ENCODE data around the gene KCNA3.

The KCNA3 gene

GRCh38 chr1:110645211-110645610 is 29.5 kb downstream of the KCNA3 start:
- H3K27ac ChIP-seq: no peak overlapping the region
- TF ChIP-seq Cebpa-rat (IDR thresholded peaks at IDR 0.05): no peak
- no peaks in the 10 kb centered on the region for H3K36me3 ChIP-seq
- no peaks in the 10 kb centered on the region for H3K9me3 ChIP-seq
- H3K4me2 ChIP-seq: no peak overlapping the region
- no peak overlapping the region for H3K9ac ChIP-seq
- H3K4me1 ChIP-seq: peaks cover 21% of the 10 kb centered on the region
- no peak overlapping the region for H3K4me3 ChIP-seq
- no peaks in the 10 kb centered on the region for H3K27me3 ChIP-seq
- no peaks in the 10 kb centered on the region for H4K20me1 ChIP-seq

- Histone ChIP-seq H3K9me3 (no peaks in the 10 kb centered on the region), H3K4me2 (peak overlapping the region; percentile 39), H4K20me1 (no peaks in the 10 kb centered on the region), H3K27ac (no peak overlapping the region), H3K36me3 (no peaks in the 10 kb centered on the region), H3K4me1 (peaks cover 21% of the 10 kb centered on the region), H3K9ac (no peak overlapping the region), H3K27me3 (no peaks in the 10 kb centered on the region), H3K4me3 (no peak overlapping the region)
- TF ChIP-seq Cebpa-rat (IDR thresholded peaks at IDR 0.05): no peak
These were observed 30.8 kb downstream of the KCNA3 start for GRCh38 chr1:110643879-110644472.

GRCh38 chr1:110639724-110640386 is 34.9 kb downstream of the KCNA3 start:
- Histone ChIP-seq H4K20me1 (no peaks in the 10 kb centered on the region), H3K4me3 (no peak overlapping the region), H3K4me2 (no peak overlapping the region), H3K27ac (no peak overlapping the region), H3K9ac (no peak overlapping the region), H3K9me3 (no peaks in the 10 kb centered on the region), H3K27me3 (no peaks in the 10 kb centered on the region), H3K4me1 (peaks cover 27% of the 10 kb centered on the region), H3K36me3 (no peaks in the 10 kb centered on the region)
- no peak for TF ChIP-seq Cebpa-rat (IDR thresholded peaks at IDR 0.05)

- no peaks in the 10 kb centered on the region for H3K27me3 ChIP-seq
- no peak overlapping the region for H3K4me3 ChIP-seq
- H3K9ac ChIP-seq: no peak overlapping the region
- TF ChIP-seq Cebpa-rat (IDR thresholded peaks at IDR 0.05): no peak
- H3K9me3 ChIP-seq: no peaks in the 10 kb centered on the region
- peaks cover 25% of the 10 kb centered on the region for H3K4me1 ChIP-seq
- H4K20me1 ChIP-seq: no peaks in the 10 kb centered on the region
- no peak overlapping the region for H3K4me2 ChIP-seq
- H3K27ac ChIP-seq: no peak overlapping the region
- H3K36me3 ChIP-seq: no peaks in the 10 kb centered on the region
These were observed 36.2 kb downstream of the KCNA3 start for GRCh38 chr1:110638556-110638955.

GRCh38 chr1:110638058-110638457 is 36.7 kb downstream of the KCNA3 start:
- no peak for TF ChIP-seq Cebpa-rat (IDR thresholded peaks at IDR 0.05)
- Histone ChIP-seq H3K9ac (no peak overlapping the region), H3K27ac (no peak overlapping the region), H3K27me3 (no peaks in the 10 kb centered on the region), H3K4me2 (no peak overlapping the region), H4K20me1 (no peaks in the 10 kb centered on the region), H3K4me1 (peaks cover 27% of the 10 kb centered on the region; the same call in 1 of the 2 replicates), H3K4me3 (no peak overlapping the region), H3K9me3 (no peaks in the 10 kb centered on the region), H3K36me3 (no peaks in the 10 kb centered on the region)

GRCh38 chr1:110637475-110637874 is 37.3 kb downstream of the KCNA3 start:
- TF ChIP-seq Cebpa-rat (IDR thresholded peaks at IDR 0.05): no peak
- Histone ChIP-seq H3K36me3 (no peaks in the 10 kb centered on the region), H3K4me1 (peaks cover 29% of the 10 kb centered on the region; the same call in 1 of the 2 replicates), H3K9ac (no peak overlapping the region), H3K4me3 (no peak overlapping the region), H3K9me3 (no peaks in the 10 kb centered on the region), H3K27ac (no peak overlapping the region), H3K4me2 (no peak overlapping the region), H4K20me1 (no peaks in the 10 kb centered on the region), H3K27me3 (no peaks in the 10 kb centered on the region)

- Histone ChIP-seq H3K36me3 (no peaks in the 10 kb centered on the region), H3K4me3 (no peak overlapping the region), H3K4me2 (peak overlapping the region; percentile 25; the same call in 1 of the 2 replicates), H3K27me3 (no peaks in the 10 kb centered on the region), H3K27ac (no peak overlapping the region), H3K4me1 (peaks cover 39% of the 10 kb centered on the region), H4K20me1 (no peaks in the 10 kb centered on the region), H3K9ac (no peak overlapping the region), H3K9me3 (no peaks in the 10 kb centered on the region)
- no peak for TF ChIP-seq Cebpa-rat (IDR thresholded peaks at IDR 0.05)
These were observed 38.4 kb downstream of the KCNA3 start for GRCh38 chr1:110636149-110636935.

- no peaks in the 10 kb centered on the region for H4K20me1 ChIP-seq
- no peak overlapping the region for H3K27ac ChIP-seq
- H3K36me3 ChIP-seq: no peaks in the 10 kb centered on the region
- H3K4me3 ChIP-seq: no peak overlapping the region
- TF ChIP-seq Cebpa-rat (IDR thresholded peaks at IDR 0.05): no peak
- no peaks in the 10 kb centered on the region for H3K27me3 ChIP-seq
- H3K9me3 ChIP-seq: no peaks in the 10 kb centered on the region
- no peak overlapping the region for H3K9ac ChIP-seq
- H3K4me2 ChIP-seq: no peak overlapping the region
- peaks cover 48% of the 10 kb centered on the region for H3K4me1 ChIP-seq
These were observed 39.3 kb downstream of the KCNA3 start for GRCh38 chr1:110635434-110635833.

- TF ChIP-seq Cebpa-rat (IDR thresholded peaks at IDR 0.05): no peak
- Histone ChIP-seq H3K9ac (no peak overlapping the region), H3K27ac (no peak overlapping the region), H3K4me3 (no peak overlapping the region), H4K20me1 (no peaks in the 10 kb centered on the region), H3K4me1 (peaks cover 49% of the 10 kb centered on the region), H3K27me3 (no peaks in the 10 kb centered on the region), H3K9me3 (no peaks in the 10 kb centered on the region), H3K36me3 (no peaks in the 10 kb centered on the region), H3K4me2 (peak overlapping the region; percentile 31)
These were observed 40.1 kb downstream of the KCNA3 start for GRCh38 chr1:110634455-110635311.

All from BLaER1 (cell line).